A172 (cell line): ENCODE data around the gene CAV3. TPM values are rescaled to one million over a fixed set of nuclear protein-coding genes. Genes with fewer than 3 reads are reported as not detected.

Source experiments
- DNase-seq: peaks from one replicate; pipeline ENCODE4 v3.0.0-alpha.2; 2015; ENCODE audit warnings: low spot score
- total RNA-seq: library from RNA; depleted of rRNA; stranded (reverse); fragments of >200 nt; shearing (Covaris generic); gene quantifications from 2 replicates; pipeline ENCODE4 v1.2.3, GENCODE V29; 2014

CAV3 gene
- total RNA-seq, 1 experiment from 2014 or later: not detected

- no peak for DNase-seq
These were observed 1.3 kb downstream of the CAV3 start for GRCh38 chr3:8734908-8735307.

- DNase-seq: no peak
These were observed 2.8 kb downstream of the CAV3 start for GRCh38 chr3:8736436-8736835.

- DNase-seq: no peak
These were observed 3.7 kb downstream of the CAV3 start for GRCh38 chr3:8737301-8737700.

- DNase-seq: no peak
These were observed 4.2 kb downstream of the CAV3 start for GRCh38 chr3:8737823-8738222.

GRCh38 chr3:8738639-8739038 is 5.0 kb downstream of the CAV3 start:
- DNase-seq: no peak

GRCh38 chr3:8739757-8740504 is 6.3 kb downstream of the CAV3 start:
- DNase-seq: peak; percentile 99

- peak; percentile 96 for DNase-seq
These were observed 8.1 kb downstream of the CAV3 start for GRCh38 chr3:8741581-8742261.

GRCh38 chr3:8743021-8743601 is 9.5 kb downstream of the CAV3 start:
- peak; percentile 56 for DNase-seq

GRCh38 chr3:8743911-8744310 is 10.3 kb downstream of the CAV3 start:
- no peak for DNase-seq

GRCh38 chr3:8745619-8746370 is 12.2 kb downstream of the CAV3 start:
- no peak for DNase-seq

- DNase-seq: no peak
These were observed 13.3 kb downstream of the CAV3 start for GRCh38 chr3:8746780-8747345.

- DNase-seq: no peak
These were observed 15.7 kb downstream of the CAV3 start for GRCh38 chr3:8749316-8749715.

- no peak for DNase-seq
These were observed 19.2 kb downstream of the CAV3 start for GRCh38 chr3:8752832-8753231.

- no peak for DNase-seq
These were observed 21.5 kb downstream of the CAV3 start for GRCh38 chr3:8755097-8755496.

- no peak for DNase-seq
These were observed 22.1 kb downstream of the CAV3 start for GRCh38 chr3:8755564-8756237.

- DNase-seq: no peak
These were observed 23.1 kb downstream of the CAV3 start for GRCh38 chr3:8756671-8757070.

- DNase-seq: peak; percentile 93
These were observed 24.2 kb downstream of the CAV3 start for GRCh38 chr3:8757551-8758518.

GRCh38 chr3:8759038-8759707 is 25.6 kb downstream of the CAV3 start:
- DNase-seq: peak; percentile 92

GRCh38 chr3:8760091-8760490 is 26.5 kb downstream of the CAV3 start:
- DNase-seq: no peak

GRCh38 chr3:8760506-8760905 is 26.9 kb downstream of the CAV3 start:
- DNase-seq: no peak
